ENCODE measurements around the gene MYRIP.

MYRIP gene

GRCh38 chr3:39937315-39937714 is 127.9 kb downstream of the MYRIP start:
- no peak for TF ChIP-seq YY1 (IDR thresholded peaks at IDR 0.05; ENCODE audit: insufficient read depth, insufficient read length)
- no peak for TF ChIP-seq ZNF274 (IDR thresholded peaks at IDR 0.05; ENCODE audit: low read depth, low read length)
- no peak for TF ChIP-seq SUZ12 (IDR thresholded peaks at IDR 0.05; ENCODE audit: extremely low read depth, insufficient read depth, insufficient read length)
- H3K9ac ChIP-seq (ENCODE audit: insufficient read length, low read depth) = no peak overlapping the region
- no peaks in the 10 kb centered on the region for H3K9me3 ChIP-seq (ENCODE audit: insufficient read depth, low read length)
- no peaks in the 10 kb centered on the region for H3K4me1 ChIP-seq (ENCODE audit: insufficient read depth, insufficient read length)
- H3K4me3 ChIP-seq (ENCODE audit: insufficient read length, low read depth) = no peak overlapping the region
- DNase-seq (ENCODE audit: low read depth, low spot score) = no peak
- H3K36me3 ChIP-seq (ENCODE audit: insufficient read depth, insufficient read length, low read length) = no peaks in the 10 kb centered on the region
- no peaks in the 10 kb centered on the region for H3K27me3 ChIP-seq (ENCODE audit: insufficient read depth, insufficient read length)

DNA sequence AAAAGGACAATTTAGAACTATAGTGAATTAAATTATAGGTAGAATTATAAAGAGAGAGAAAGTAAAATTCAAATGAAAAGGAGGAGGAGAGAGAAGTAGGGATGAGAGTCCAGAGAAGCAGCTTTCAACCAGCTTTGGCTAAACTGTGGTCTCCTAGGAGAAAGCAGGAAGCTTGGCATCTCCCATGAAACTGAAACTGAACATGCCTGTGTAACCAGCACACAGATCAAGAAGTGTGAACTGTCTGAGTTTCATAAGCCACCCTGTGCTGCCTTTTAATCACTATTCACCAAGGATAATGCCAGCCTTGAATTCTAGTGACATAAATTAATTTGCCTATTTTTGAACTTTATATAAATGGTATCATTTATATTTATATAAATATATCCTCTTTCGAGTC is 128.5 kb downstream of the MYRIP start:
- Histone ChIP-seq H3K36me3 (ENCODE audit: insufficient read depth, insufficient read length, low read length) (no peaks in the 10 kb centered on the region), H3K9me3 (ENCODE audit: insufficient read depth, low read length) (no peaks in the 10 kb centered on the region), H3K4me1 (ENCODE audit: insufficient read depth, insufficient read length) (no peaks in the 10 kb centered on the region), H3K4me3 (ENCODE audit: insufficient read length, low read depth) (no peak overlapping the region), H3K27me3 (ENCODE audit: insufficient read depth, insufficient read length) (no peaks in the 10 kb centered on the region), H3K9ac (ENCODE audit: insufficient read length, low read depth) (no peak overlapping the region)
- DNase-seq (ENCODE audit: low read depth, low spot score) = no peak
- TF ChIP-seq ZNF274 (IDR thresholded peaks at IDR 0.05; ENCODE audit: low read depth, low read length) = no peak
- TF ChIP-seq SUZ12 (IDR thresholded peaks at IDR 0.05; ENCODE audit: extremely low read depth, insufficient read depth, insufficient read length) = no peak
- no peak for TF ChIP-seq YY1 (IDR thresholded peaks at IDR 0.05; ENCODE audit: insufficient read depth, insufficient read length)

- Histone ChIP-seq H3K9ac (ENCODE audit: insufficient read length, low read depth) (no peak overlapping the region), H3K36me3 (ENCODE audit: insufficient read depth, insufficient read length, low read length) (no peaks in the 10 kb centered on the region), H3K4me1 (ENCODE audit: insufficient read depth, insufficient read length) (no peaks in the 10 kb centered on the region), H3K4me3 (ENCODE audit: insufficient read length, low read depth) (no peak overlapping the region), H3K9me3 (ENCODE audit: insufficient read depth, low read length) (no peaks in the 10 kb centered on the region), H3K27me3 (ENCODE audit: insufficient read depth, insufficient read length) (no peaks in the 10 kb centered on the region)
- TF ChIP-seq SUZ12 (IDR thresholded peaks at IDR 0.05; ENCODE audit: extremely low read depth, insufficient read depth, insufficient read length) (no peak), ZNF274 (IDR thresholded peaks at IDR 0.05; ENCODE audit: low read depth, low read length) (no peak), YY1 (IDR thresholded peaks at IDR 0.05; ENCODE audit: insufficient read depth, insufficient read length) (no peak)
- DNase-seq (ENCODE audit: low read depth, low spot score) = no peak
Measured at GRCh38 chr3:39941931-39942330, 132.5 kb downstream of the MYRIP start.

- Histone ChIP-seq H3K4me3 (ENCODE audit: insufficient read length, low read depth) (no peak overlapping the region), H3K36me3 (ENCODE audit: insufficient read depth, insufficient read length, low read length) (no peaks in the 10 kb centered on the region), H3K27me3 (ENCODE audit: insufficient read depth, insufficient read length) (no peaks in the 10 kb centered on the region), H3K4me1 (ENCODE audit: insufficient read depth, insufficient read length) (no peaks in the 10 kb centered on the region), H3K9ac (ENCODE audit: insufficient read length, low read depth) (no peak overlapping the region), H3K9me3 (ENCODE audit: insufficient read depth, low read length) (no peaks in the 10 kb centered on the region)
- no peak for DNase-seq (ENCODE audit: low read depth, low spot score)
- TF ChIP-seq ZNF274 (IDR thresholded peaks at IDR 0.05; ENCODE audit: low read depth, low read length) (no peak), YY1 (IDR thresholded peaks at IDR 0.05; ENCODE audit: insufficient read depth, insufficient read length) (no peak), SUZ12 (IDR thresholded peaks at IDR 0.05; ENCODE audit: extremely low read depth, insufficient read depth, insufficient read length) (no peak)
Measured at GRCh38 chr3:39960515-39961191, 151.2 kb downstream of the MYRIP start.

DNA sequence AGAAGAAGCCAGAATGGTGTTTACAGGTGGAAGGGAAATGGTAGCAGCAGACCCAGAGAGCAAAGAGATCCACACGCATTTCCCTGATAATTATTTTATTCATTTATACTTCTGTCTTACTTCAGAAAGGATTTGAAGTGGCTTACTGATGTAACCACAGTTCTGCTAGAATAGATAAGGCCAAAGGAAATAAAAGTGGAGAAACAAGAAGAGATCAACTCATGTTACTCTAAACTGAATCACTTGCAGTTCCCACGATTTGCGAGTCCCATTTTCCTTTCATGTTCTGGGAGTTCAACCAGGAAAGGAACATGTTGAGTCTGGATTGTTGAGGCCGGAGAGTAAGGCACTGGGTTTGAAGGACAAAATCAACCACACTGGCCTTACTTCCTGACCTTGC is 151.8 kb downstream of the MYRIP start:
- Histone ChIP-seq H3K9ac (ENCODE audit: insufficient read length, low read depth) (no peak overlapping the region), H3K36me3 (ENCODE audit: insufficient read depth, insufficient read length, low read length) (no peaks in the 10 kb centered on the region), H3K4me1 (ENCODE audit: insufficient read depth, insufficient read length) (no peaks in the 10 kb centered on the region), H3K27me3 (ENCODE audit: insufficient read depth, insufficient read length) (no peaks in the 10 kb centered on the region), H3K9me3 (ENCODE audit: insufficient read depth, low read length) (no peaks in the 10 kb centered on the region), H3K4me3 (ENCODE audit: insufficient read length, low read depth) (no peak overlapping the region)
- no peak for DNase-seq (ENCODE audit: low read depth, low spot score)
- TF ChIP-seq ZNF274 (IDR thresholded peaks at IDR 0.05; ENCODE audit: low read depth, low read length) (no peak), SUZ12 (IDR thresholded peaks at IDR 0.05; ENCODE audit: extremely low read depth, insufficient read depth, insufficient read length) (no peak), YY1 (IDR thresholded peaks at IDR 0.05; ENCODE audit: insufficient read depth, insufficient read length) (no peak)

DNA sequence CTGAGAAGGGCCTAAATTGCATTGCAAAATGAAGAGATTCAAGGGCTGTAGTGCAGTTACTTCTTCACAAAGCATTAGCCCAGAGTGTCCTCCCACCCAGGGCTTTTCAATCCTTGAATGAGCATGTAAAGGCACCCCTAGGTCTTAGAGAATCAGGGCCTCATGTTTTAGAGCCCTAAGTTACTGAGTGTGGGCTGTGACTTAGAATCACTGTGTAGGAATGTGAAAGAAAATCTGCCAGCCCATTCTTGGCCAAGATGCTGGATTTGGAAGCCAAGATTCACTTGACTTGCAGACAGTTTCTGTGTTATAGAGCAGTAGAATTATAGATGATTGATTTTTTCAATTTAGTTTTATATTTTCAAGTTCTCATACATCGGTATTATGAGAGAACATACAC is 153.2 kb downstream of the MYRIP start:
- no peaks in the 10 kb centered on the region for H3K27me3 ChIP-seq (ENCODE audit: insufficient read depth, insufficient read length)
- no peak for DNase-seq (ENCODE audit: low read depth, low spot score)
- H3K36me3 ChIP-seq (ENCODE audit: insufficient read depth, insufficient read length, low read length) = no peaks in the 10 kb centered on the region
- no peak overlapping the region for H3K9ac ChIP-seq (ENCODE audit: insufficient read length, low read depth)
- no peaks in the 10 kb centered on the region for H3K9me3 ChIP-seq (ENCODE audit: insufficient read depth, low read length)
- no peaks in the 10 kb centered on the region for H3K4me1 ChIP-seq (ENCODE audit: insufficient read depth, insufficient read length)
- no peak overlapping the region for H3K4me3 ChIP-seq (ENCODE audit: insufficient read length, low read depth)
- no peak for TF ChIP-seq SUZ12 (IDR thresholded peaks at IDR 0.05; ENCODE audit: extremely low read depth, insufficient read depth, insufficient read length)
- TF ChIP-seq ZNF274 (IDR thresholded peaks at IDR 0.05; ENCODE audit: low read depth, low read length) = no peak
- TF ChIP-seq YY1 (IDR thresholded peaks at IDR 0.05; ENCODE audit: insufficient read depth, insufficient read length) = no peak

GRCh38 chr3:39965461-39965860 is 156.1 kb downstream of the MYRIP start:
- Histone ChIP-seq H3K36me3 (ENCODE audit: insufficient read depth, insufficient read length, low read length) (no peaks in the 10 kb centered on the region), H3K9ac (ENCODE audit: insufficient read length, low read depth) (no peak overlapping the region), H3K4me1 (ENCODE audit: insufficient read depth, insufficient read length) (no peaks in the 10 kb centered on the region), H3K9me3 (ENCODE audit: insufficient read depth, low read length) (no peaks in the 10 kb centered on the region), H3K27me3 (ENCODE audit: insufficient read depth, insufficient read length) (no peaks in the 10 kb centered on the region), H3K4me3 (ENCODE audit: insufficient read length, low read depth) (no peak overlapping the region)
- no peak for DNase-seq (ENCODE audit: low read depth, low spot score)
- TF ChIP-seq ZNF274 (IDR thresholded peaks at IDR 0.05; ENCODE audit: low read depth, low read length) (no peak), SUZ12 (IDR thresholded peaks at IDR 0.05; ENCODE audit: extremely low read depth, insufficient read depth, insufficient read length) (no peak), YY1 (IDR thresholded peaks at IDR 0.05; ENCODE audit: insufficient read depth, insufficient read length) (no peak)
